D341Med (cell line): ENCODE results near the gene GSTM4.
A peak's percentile ranks its signal among the peaks of the same experiment; 100 is the strongest.
"Not testable (repeated sequence)": the region's sequence is repeated elsewhere in the genome, so short reads cannot be mapped to it uniquely, and the experiment has no call there.

Source experiments
- DNase-seq: peaks from one replicate; pipeline ENCODE4 v3.0.0; 2012; ENCODE audit warnings: low spot score

The GSTM4 gene

DNA sequence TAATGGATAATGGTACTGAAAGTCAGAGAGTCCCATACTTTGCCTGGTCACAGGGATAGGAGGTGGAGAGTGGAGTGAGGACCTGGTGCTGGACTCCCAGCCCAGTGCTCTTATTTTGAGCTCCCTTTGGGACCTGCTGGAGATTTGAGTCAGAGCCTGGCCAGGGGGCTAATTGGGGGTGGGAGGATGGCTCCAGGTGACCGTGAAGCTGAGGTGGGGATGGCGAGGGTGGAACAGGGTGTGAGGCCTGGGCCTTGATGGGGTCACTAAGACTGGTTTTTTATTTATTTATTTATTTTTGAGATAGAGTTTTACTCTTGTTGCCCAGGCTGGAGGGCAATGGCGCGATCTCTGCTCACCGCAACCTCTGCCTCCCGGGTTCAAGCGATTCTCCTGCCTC lies 18.5 kb upstream of the GSTM4 start:
- no peak for DNase-seq

DNA sequence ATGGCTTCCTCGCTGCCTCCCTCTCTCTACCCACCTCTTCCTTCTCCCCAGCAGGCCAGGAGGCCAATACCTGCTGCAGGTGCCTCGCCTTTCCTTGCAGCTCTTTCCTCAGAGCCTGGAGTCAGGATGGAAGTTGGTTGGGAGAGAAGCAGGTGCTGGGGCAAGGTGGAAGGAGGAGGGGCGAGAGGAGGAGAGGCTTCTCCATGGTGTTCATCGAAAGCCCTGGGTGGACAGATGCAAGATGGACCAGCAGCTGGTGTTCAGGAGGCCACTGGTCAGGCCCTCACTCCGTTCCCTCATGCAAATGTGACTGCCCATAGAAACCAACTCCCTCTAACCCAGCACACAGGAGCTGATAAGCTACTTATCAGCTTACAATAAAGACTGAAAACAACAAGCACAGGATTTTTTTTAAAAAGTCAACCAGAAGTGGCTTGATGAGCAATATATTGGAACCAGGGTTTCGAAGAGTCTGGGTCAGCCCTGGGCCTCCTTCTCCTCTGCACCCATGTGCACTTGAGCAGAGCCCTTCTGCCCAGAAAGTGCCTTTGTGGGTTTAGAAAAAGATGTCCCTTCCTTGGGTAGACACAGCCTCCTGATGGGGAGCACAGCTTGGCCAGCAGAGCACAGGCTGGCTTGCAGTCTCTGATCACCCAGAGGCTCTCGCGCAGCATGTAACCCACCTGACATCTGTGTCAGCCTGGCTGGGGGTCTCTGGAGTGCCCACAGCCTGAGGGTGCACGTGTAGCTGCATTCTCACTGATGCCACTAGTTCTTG lies 16.6 kb upstream of the GSTM4 start:
- no peak for DNase-seq

DNA sequence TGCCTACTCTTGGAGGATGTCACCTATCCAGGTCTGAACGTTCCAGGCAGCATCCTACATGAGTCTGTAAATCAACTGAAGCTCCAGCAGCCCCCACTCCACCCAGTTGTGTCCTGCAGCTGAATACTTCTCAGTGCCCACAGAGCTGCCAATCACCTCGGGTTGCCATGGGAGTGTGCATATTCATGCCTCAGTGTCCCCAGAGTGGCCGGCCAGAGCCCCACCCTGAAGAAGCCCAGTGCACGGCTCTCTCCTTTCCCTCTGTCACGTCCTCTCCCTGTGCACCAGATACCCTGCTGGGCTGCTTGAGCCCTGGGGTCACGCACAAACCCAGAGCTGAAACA lies 16.1 kb upstream of the GSTM4 start:
- DNase-seq: no peak

DNA sequence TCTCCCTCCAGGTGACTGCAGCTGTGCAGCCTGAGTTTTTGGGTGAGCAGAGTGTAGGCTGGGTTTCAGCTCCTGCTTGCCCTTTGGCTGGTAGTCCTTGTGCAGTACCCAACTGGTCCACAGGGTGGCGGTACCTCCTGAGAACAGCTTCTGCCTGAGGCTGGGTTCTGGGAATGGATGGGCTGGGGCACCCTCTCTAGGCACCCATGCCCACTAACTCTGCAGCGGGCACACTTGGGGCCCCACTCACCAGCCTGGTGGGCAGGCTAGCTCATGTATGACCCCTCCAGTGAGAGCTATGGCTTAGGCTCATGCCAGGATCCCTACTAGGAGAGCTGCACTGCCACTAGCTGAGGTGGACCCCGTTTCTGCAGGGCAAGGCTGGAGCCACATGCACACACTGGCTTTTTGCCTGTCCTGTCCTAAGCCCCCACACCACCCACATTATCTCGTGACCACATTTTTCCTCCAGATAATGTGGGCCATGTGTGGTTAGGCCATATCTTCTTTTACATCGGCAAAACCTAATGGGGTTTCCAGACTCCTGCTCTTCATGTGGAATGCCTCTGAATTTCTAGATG lies 15.5 kb upstream of the GSTM4 start:
- DNase-seq: peak; percentile 74

- DNase-seq: no peak
Measured at GRCh38 chr1:109641078-109641740, 14.7 kb upstream of the GSTM4 start.

DNA sequence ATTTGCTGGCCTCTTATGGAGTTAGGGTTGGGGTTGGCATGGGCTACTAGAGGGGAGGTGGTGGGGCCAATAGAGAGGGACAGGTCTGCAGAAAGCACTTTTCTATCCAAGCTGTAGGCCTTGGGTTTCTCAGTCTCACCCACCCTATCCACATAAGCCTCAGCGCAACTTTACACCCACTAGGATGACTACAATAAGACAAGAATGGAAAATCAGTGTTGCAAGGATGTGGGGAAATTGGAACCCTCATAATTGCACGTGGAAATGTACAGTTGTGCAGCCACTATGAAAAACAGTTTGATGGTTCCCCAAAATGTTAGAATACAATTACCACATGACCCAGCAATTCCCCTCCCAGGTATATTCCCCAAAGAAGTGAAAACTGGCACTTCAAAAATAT lies 14.0 kb upstream of the GSTM4 start:
- DNase-seq: no peak

DNA sequence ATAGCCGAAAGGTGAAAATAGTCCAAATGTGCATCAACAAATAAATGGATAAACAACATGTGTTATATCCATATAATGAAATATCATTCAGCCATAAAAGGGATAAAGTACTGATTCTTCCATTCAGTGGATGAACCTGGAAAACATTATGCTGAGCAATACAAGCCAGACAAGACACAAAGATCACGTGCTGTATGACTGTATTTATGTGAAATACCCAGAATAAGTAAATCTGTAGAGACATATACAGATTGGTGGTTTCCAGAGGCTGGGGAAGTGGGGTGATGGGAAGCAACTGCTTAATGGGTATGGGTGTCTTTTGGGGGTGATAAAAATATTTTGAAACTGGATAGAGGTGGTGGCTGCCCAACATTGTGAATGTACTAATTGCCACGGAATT lies 13.3 kb upstream of the GSTM4 start:
- DNase-seq: no peak

DNA sequence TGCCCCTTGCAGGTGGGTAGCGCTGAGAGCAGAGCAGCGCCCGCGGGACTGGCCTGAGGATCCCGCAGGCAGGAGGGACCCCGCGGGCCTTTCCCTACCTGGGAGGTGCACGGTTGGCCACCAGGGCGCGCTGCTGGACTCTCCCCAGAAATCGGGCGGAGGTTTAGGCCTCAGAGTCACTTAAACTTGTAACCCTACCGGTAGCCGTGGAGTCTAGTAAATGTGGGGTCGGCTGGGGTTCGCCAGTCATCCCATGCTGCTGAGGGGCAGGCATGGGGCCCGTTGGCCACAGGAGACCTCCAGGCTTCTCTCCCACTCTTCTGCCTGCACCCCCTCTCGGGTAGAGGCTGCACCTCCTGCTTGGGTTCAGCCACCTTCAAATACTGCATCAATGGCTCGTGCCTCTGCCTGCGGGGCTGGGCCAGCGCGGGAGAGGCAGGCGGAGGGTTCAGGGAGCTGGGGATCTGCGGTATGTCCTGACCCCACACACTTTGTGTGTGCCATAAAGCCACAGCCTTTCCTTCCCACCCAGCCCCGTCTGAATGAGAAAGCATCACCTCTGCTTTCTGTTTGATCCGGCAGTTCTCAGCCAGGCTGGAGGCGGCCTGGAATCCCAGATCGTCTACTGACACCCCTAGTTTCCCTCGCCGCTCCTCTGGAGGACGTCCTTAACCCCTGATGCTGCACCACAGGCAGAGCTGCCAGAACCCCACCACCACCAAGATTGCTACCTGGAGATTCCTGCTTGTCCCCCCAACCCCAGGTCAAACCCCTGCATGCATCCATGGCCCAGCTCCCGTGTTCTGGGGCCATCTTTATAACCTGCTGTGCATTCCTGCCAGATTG lies 12.3 kb upstream of the GSTM4 start:
- DNase-seq: peak; percentile 86

- no peak for DNase-seq
Measured at GRCh38 chr1:109644670-109645069, 11.2 kb upstream of the GSTM4 start.

DNA sequence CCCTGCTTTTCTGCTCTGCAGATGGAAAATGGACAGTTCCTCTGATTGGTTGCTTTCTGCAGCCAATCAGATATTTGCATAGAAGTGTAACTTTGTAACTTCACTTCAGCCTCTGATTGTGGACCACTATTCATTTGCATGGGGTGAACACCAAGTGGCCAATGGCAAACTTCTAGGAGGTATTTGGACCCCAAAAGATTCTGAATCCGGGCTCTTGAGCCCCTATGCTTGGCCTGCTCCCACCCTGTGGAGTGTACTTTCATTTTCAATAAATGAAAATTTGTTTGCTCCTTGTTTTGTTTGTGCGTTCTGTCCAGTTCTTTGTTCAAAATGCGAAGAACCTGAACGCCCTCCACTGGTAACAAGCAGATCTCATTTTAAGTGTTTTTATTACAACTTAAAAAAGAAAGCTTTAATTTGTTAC lies 6.4 kb upstream of the GSTM4 start:
- DNase-seq: no peak

- DNase-seq: no peak
Measured at GRCh38 chr1:109650609-109651008, 5.3 kb upstream of the GSTM4 start.

GRCh38 chr1:109652402-109652801 lies 3.5 kb upstream of the GSTM4 start:
- DNase-seq: no peak

DNA sequence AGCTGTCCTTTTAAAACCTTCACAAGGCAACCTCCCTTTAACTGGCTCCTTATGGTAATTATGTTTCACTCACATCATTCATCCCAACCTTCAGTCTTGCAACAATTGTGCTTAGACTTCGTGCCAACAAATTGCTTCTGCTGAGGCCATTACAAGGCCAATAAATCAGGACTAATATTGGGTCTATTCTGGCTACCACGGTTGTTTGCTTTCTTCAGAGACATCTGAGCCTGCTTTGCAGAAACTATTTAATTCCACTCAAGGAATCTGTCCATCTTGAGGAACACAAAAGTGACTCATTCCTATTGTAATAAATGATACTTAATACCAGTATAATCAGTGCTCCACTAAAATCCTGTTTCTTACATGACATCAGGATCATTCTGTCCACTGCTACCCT lies 2.6 kb upstream of the GSTM4 start:
- no peak for DNase-seq

- no peak for DNase-seq
Measured at GRCh38 chr1:109654519-109654918, 1.4 kb upstream of the GSTM4 start.

- no peak for DNase-seq
Measured at GRCh38 chr1:109657395-109657794, 1.5 kb downstream of the GSTM4 start.

- no peak for DNase-seq
Measured at GRCh38 chr1:109657970-109658369, 2.1 kb downstream of the GSTM4 start.

- DNase-seq: no peak
Measured at GRCh38 chr1:109658533-109659042, 2.7 kb downstream of the GSTM4 start.

- DNase-seq: no peak
Measured at GRCh38 chr1:109659145-109659544, 3.2 kb downstream of the GSTM4 start.

DNA sequence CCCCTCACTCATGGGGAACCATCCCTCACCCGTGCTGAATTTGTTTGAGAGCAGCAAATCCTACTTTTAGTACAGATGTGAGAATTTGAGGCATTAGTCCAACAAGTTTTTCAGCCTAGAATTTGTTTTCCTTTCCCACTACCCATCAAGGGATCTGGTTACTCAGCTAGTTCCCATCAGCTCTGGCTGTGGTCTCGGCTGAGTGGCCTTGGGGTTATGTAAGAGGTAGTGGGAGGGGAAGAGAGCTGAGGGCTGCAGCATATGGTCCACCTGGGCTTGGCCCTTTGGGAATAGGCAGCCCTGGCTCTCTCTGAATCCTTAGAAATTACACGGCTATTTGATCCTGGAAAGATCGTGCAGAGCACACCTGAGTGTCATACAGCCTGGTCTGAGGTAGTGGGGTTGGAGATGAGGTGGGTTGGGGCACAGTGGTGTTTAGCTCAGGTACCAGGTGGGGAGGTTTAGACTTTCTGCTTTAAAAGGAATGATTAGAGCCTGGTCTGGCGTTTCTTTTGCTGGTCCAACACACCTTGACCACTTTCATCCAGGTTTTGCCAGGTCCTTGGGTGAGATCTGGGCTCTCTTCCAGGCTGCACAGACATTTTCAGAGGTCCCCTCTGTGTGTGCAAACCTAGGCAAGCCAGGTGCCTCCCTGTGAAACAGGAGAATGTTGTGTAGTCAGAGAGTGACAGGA lies 4.2 kb downstream of the GSTM4 start:
- DNase-seq: no peak

DNA sequence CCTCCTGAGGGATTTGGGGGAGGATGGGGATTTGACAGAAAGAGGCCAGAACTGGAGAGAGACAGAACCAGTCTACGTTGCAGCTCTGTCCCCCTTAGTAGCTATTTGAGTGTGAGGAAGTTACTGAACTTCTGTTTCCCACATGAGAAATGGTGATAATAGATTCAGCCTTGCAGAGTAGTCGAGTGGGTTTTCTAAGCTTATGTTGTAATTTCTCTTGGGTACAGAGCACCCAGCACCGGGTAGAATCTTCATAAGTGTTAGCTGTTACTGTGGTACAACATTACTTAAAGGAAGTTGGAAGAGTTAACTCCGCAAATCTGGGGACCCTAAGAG lies 4.8 kb downstream of the GSTM4 start:
- DNase-seq: not testable (repeated sequence)

DNA sequence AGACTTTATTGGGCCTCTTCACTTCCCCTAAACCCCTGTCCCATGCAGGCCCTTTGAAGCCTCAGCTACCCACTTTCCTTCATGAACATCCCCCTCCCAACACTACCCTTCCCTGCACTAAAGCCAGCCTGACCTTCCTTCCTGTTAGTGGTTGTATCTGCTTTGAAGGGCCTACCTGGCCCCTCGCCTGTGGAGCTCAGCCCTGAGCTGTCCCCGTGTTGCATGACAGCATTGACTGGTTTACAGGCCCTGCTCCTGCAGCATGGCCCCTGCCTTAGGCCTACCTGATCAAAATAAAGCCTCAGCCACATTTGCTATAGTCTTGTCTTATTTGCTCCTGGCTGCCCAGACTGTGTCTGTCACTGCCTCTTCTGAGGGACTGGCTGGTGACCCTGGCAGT lies 5.5 kb downstream of the GSTM4 start:
- DNase-seq: no peak

- DNase-seq: no peak
Measured at GRCh38 chr1:109664671-109665070, 8.8 kb downstream of the GSTM4 start.
